Fibroblast of skin of left biceps (primary cell): Measurements from ENCODE around the gene NDUFAF8.
A peak's percentile ranks its signal among the peaks of the same experiment; 100 is the strongest.

Experiments
- DNase-seq, 2 experiments: peaks; one replicate each; pipeline ENCODE4 v3.0.0-alpha.2; 2013; ENCODE audit warnings: low read depth in 2 of 2

NDUFAF8 gene

DNA sequence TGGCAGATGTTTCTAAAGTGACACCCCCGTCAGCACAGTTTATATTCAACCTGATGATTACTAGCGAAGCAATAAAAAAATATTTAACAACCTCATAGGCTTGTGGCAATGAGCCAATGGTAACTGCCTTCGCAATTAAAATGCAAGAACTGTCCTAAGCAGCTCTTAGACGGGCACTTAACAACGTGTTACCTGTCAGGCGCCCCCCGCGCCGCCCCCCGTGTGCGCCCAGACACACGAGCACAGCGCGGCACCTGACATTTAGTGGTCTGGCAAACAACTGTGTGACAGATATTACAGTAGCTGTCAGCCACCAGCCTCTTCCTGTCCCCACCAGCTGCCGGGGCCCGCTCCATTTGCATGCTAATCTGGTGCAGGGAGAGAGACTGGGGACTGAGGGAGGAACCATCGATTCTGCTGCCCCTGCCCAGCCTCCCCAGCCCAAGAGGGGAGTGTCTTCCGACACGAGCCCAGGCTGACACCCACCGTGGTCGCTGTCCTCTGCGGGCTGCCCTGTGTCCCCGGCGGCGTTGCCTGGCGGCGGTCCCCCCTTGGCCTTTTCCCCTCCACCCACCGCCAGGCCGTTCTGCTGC is 12.7 kb downstream of the NDUFAF8 start:
- DNase-seq = no peak

DNA sequence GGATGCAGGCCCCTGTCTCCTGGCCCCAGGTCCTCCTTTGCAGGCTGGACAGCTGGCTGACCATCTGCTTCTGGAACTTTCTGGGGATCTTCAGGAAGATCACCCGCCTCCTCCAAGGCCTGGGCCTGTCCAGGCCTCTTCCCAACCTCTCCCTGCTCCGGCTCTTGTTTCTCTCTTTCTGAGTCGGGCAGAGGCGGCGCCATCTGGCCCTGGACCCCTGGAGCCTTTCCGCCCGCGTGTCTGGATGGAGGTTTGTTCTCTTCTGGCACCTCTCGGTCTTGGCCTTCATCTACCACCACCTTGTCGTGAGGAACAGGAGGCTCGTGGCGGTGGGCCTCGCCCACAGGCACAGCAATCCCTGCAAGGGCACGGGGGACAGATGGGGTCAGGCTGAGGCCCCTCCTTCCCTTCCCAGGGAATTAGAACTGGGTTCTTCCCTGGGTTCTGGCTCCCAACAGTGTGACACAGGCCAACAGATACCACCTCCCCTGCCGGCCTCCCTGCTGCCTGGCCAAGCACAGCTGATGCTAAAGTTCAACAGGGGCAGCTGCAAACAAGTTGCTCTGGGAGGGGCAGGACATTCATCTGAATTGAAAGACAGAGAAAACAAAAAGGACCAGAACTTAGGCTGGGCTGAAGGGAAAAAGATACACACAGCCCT is 13.3 kb downstream of the NDUFAF8 start:
- no peak for DNase-seq

DNA sequence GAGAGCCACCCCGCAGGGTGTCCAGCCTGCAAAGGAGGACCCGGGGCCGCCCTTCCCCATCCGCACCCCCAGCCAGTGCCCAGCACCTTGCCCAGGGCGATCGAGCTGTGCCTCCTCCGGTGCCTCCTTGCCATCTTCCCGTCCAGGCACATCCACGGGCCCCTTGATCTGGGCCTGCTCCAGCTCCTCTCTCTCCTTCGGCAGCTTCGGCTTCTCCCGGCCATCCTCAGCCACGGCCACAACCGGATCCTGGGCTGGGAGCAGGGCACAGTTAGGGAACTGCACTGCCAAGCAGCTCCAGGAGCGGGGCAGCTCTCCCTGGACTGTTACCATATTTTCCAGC is 13.8 kb downstream of the NDUFAF8 start:
- DNase-seq = no peak

DNA sequence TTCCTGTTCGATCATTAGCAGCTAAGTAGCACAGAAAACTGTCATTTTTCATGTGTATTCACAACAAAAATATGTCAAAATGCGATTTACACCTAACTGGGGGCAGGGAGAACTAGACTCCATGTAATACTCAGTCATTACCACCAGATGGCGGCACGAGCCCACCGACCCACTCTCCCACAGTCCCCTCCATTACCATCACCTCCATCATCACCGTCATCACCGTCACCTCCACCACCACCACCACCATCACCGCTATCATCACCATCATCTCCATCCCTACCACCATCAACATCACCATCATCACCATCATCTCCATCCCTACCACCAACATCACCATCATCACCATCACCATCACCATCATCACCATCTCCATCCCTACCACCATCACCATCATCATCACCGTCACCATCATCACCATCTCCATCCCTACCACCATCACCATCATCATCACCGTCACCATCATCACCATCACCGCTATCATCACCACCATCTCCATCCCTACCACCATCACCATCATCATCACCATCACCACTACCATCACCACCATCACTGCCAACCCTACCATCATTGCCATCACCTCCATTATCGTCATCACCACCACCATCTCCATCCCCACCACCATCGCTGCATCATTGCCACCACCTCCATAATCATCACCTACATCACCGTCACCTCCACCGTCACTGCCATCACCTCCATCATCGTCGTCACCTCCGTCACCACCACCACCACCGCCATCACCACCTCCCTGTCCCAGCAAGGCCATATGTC is 14.4 kb downstream of the NDUFAF8 start:
- DNase-seq = peak in 1 of 2 experiments; percentile 4

DNA sequence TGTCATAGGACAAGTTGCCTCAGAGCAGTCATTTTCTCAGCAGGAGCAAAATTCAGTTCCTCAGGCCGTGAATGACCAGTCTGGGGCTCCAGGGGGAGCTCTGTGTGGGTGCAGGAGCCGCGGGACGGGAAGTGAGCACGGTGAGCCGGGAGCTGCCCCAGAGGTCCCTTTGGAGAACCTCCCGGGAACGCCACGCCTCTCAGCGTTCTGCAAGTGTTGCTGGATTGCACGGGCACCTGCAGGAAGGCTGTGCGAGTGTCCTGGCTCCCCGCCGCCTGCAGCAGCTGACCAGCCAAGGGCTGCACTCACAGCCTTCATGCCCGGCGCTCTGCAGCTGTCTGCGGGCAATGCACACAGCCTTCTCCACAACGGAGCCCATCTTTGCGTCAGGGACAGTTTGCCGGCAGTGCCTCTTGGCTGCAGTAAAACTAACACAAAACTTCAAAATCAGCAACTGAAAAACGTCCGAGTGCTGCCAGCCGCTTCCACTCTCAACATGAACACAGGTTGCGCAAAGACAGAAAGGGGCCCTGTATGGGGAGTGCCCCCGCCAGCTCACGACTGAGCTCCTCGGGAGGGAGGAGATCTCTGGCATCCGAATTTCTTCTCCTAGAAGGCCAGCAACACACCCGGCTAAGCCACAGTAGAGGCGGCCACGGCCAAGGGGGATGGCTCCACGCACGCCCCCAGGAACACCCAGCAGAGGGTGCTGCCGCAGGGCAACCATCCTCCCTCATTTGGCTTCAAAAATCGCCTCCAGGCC is 16.0 kb downstream of the NDUFAF8 start:
- DNase-seq = peak; percentile 15 to 24

DNA sequence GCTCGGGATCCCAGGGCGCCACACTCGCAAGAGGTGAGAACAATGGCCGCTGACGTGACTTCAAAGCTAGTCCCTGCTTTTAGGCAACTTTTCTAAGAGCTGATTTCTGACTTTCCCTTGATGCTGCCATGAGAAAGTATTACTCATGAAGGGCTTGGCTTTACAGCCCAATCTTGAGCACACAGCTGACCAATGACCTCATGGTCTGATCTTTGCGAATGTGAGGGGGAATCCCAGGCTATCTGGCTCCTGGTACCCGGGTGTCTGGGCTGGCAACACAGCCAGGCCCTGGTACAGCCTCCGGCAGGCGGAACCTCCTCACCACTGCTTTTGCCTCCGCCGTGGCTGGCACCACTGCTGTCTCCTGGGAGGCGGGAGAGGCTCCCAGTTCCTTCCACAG is 17.5 kb downstream of the NDUFAF8 start:
- no peak for DNase-seq

DNA sequence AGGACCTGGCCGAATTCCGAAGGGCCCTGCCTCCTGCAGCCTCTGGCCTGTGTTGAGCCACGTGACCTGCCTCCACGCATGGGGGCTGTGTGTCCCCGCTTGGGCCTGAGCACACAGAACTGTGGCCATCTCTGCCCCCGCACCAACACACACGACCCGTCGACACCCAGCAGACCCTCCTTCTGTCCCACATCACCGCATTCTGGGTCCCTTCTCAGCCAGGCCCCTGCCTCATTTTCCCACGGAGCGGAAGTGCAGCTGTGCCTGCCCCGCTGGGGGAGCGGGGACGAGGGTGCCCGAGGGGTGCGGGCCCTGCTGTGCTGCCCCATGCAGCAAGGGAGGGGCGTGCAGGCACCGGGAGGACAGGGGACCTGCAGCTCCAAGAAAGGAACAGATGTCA is 18.4 kb downstream of the NDUFAF8 start:
- no peak for DNase-seq

DNA sequence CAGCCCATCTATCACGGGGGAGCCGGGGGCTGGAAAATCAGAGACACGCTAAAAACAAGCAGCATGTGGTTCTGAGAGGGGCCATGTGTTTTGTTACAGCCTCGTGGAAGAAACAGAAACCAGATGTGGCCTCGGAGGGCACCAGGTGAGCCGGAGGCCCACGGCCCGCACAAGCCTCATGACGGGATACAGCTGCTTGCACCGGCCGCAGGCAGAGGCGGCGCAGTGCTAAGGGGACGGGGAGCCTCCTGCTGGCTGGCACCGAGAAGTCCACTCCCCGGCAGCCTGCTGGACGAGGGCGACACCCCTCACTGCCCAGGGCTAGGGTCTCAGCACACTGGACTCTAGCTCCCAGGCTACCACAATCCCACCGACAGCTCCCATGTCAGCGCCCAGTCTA is 19.2 kb downstream of the NDUFAF8 start:
- no peak for DNase-seq

DNA sequence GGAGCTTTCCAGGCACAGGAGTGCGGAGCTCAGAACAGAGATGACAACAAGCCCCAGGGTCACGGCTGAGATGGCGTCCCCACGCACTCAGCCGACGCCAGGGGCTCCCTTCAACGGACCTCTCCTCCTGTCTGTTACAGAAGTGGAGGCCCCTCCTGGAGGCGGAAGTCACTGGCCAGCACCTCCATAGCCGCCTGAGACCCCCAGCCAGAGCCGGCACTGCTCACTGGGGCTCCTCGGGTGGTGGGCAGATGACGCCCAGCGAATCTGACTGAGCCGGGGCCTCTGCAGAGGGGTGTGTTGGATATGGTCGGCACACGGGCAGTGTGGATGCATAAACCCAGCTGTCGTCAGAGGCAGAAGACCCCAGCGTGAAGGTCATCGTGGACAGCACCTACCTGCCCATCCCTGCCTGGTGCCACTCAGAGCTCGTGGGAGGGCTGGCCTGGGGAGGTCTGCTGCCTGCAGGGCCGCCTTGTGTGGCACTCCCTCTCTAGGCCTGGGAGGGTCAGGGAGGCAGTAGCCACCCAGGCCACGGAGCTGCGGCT is 20.0 kb downstream of the NDUFAF8 start:
- no peak for DNase-seq

DNA sequence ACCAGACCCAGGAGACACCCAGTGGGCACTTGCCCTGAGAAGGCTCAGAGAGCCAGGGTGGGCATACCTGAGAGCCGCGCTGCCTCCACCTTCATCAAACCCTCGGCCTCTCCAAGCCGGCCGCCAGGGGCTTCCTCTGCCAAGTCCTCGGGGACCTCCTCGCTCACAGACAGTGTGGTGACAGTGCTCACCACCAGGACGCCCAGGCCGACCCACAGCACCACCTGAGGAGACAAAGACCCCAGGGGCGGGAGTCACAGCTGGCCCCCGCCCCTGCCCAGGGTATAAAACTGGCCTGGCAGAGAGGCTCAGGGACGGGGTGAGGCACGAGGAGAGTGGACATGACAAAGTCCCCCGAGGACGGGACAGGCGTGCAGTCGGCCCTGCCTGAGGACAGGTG is 21.1 kb downstream of the NDUFAF8 start:
- no peak for DNase-seq

DNA sequence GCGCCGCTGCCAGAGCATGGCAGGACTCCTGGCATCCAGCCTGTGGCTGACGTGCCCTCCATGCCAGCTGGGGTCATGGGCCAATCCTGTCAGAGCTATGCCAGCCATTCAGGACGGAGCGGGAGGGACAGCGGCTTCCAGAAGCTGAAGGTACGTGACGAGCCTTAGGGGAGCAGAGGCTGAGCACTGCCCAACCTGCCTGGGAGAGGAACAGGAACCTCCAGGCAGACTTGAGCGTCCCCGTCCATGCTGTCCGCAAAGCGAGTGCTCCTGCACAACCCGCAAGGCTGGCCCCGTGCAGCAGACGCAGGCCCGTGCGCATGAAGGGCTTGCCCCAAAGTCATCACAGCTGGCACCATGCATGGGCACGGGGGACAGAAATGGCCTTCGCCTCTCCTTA is 21.5 kb downstream of the NDUFAF8 start:
- no peak for DNase-seq

DNA sequence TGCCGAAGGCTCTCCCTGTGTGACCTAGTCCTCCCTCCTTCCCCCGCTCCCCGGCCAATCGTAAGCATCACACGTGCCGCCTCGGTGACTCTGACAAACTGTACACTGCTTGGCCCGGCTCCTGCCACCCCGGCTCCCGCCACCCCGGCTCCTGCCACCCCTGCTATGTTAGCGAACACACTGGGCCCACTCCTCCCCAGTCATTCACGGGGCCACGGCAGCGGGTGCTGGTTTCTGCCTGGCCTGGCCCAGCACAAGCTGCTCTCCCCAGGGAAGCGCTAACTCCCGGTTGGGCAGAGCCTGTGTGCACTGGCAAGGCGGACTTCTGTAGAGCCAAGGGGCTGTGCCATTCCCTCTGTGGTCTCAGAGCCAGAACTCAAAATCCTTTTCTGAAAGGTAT is 22.0 kb downstream of the NDUFAF8 start:
- no peak for DNase-seq

DNA sequence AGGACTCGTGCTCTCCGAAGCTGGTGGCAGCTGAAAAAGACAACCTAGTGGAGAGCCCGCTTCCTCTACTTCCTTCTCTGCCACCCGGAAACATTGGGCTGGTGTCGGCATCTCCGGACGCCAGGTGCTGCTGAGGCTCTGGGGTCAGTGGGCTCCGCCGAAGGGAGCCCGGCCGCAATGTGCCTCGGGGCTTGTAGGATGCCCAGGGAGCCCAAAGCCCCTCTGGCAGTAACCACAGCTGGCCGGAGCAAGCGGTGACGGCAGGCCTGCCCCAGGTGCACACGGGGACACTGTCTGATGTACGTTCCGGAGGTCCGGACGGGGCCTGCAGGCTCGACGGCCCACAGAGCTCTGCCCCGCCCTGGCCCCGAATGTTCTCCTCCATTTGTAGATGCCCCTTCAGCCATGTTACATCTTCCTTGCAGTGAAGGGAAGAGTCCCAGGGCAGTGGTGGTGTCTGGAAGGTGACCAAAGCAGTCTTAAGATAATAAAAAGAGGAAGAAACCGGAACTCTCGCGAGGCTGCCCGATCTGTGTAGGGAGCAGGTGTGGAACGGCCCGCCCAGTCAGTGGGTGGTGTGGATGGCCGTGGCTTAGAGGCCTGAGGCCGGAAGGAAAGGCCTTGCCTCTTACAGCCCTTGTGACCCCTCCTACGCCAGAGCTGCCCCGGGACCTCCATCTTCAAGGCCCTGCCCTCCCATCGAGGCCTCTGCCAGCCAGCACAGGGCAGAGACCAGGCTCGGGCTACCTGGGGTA is 22.6 kb downstream of the NDUFAF8 start:
- no peak for DNase-seq

DNA sequence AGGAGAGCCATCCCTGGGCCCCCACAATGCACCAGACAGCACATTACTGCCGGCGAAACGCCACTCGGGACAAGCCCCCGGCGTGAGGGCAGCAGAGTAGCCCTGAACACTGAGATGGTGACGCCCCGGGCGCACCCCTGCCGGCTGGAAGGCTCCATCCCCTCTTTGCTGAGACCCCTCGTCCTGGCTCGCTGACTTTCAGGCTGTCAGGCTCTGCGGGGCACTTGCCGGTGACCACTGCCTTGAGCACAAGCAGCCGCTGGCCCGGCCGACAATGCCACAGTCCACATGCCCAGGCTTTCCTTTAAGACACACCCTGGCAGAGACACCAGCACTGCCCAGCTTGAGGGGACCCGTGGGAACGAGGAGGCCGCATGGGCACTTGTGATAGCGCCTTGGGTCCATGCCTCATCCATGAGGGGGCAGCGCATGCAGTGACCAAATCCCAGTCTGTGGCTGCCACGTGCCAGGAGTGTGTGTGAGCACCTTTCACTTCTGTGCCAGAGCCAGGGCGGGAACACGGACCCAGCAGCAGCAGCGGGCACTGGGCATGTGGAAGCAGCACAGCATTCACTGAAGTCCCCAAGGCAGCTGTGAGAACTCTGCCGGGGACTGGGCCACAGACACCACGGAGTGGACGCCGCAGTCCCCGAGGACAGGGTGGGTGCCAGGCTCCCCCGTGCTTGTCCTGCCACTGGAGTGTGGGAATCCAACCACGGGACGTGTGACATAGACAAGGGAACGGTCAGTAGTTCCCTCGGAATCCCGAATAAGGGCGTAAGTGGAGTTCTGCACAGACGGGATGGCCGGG is 24.5 kb downstream of the NDUFAF8 start:
- DNase-seq = no peak

DNA sequence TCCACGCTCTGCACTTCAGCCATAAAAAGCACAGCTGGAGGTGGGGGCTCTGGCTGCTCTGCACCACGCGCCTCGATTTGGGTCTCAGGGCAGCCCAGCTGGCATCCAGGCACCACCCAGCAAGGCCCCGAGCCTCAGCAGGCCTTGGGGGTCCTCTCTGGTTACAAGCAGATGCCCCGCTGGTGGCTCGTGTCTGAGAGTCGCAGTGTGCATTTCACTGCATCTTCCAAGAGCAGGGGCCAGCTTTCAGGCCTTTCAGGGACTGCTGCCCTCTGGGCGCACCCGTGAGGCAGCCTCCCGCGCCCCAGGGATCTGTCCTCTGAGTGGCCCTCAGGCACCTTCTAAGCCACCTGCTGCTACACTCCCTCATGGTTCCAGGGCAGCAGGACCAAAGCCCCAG is 25.5 kb downstream of the NDUFAF8 start:
- no peak for DNase-seq

DNA sequence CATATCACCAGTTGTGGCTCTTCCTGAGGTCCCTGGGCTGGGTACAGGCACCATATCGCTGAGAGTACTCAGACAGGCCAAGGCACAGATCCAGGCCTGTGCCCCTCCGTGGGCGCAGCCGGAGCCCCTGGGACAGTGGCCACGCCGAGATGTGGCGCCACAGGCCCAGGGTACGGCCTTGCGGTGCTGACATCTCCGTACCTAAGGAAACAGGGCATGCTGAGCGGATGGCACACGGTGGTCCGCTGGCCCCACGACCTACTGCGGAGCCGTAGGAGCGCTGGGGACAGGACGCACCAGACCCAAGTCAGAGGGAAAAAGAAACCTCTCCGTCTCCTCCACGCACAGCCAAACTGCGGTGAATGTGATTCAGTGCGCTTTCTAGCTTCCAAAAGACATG is 26.5 kb downstream of the NDUFAF8 start:
- DNase-seq = no peak

DNA sequence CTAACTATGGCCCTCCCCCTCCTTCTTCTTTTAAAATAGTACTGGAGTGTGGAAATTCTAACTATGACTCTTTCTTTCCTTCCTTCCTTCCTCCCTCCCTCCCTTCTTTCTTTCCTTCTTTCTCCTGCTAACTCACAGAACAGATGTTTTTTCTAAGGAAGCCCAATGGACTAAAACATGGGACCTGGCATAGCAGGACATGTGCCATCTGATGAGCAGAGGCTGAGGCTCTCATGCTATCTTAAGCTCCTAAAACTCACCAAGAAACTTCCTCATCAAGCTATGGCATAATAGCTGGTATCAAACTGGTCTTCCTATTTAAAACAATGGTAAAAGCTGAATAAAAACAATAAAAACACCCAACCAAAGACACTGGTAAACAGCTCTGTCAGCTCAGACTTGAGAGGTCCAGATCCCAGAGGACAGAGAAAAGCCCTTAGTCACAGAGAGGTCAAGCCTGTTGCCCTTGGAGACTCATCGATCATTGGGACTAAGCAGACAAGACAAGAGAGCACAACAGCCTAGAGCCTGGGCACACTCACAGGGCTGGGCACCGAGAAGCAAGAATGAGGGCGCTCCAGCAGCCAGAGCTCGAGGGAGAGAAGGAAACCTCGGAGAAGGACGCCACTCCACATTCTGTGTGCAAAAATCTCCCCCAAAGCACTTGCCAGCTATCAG is 28.4 kb downstream of the NDUFAF8 start:
- no peak for DNase-seq

DNA sequence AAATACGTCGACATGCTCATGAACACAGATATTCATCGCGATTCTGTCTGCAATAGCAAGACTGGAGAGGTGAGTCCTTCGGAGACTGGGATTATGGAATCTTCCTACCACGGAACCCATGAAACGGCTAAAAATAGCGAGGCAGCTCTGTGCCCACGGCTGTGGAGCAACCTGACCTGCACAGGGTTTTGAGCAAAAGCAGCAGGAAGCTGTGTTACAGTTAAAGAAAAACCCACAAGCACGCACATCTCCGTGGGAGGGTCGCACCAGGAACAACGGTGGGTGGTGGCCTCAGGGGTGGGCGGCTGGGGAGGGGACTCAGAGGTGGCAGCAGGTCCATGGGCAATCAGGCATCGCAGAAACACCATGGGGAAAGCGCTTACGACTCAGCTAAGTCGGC is 31.2 kb downstream of the NDUFAF8 start:
- DNase-seq = no peak

DNA sequence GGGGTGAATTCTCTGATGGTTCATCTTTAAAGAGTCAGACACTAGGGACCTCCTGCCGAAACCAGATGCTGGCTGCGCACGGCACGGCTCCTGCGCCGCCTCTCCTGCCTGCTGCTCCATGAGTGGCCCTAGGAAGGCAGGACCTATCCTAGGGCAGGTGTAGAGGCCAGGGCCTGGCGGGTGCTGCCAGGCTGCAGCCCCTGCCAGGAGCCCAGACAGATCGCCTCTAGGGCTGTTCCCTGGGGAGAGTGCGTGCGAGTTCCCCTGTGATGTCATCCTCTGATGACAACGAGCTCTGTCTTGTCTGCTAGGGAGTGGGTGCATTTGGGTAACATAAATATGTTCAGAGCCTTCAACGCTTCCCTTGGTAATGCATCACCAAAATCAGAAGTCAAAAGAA is 32.1 kb downstream of the NDUFAF8 start:
- DNase-seq = no peak

DNA sequence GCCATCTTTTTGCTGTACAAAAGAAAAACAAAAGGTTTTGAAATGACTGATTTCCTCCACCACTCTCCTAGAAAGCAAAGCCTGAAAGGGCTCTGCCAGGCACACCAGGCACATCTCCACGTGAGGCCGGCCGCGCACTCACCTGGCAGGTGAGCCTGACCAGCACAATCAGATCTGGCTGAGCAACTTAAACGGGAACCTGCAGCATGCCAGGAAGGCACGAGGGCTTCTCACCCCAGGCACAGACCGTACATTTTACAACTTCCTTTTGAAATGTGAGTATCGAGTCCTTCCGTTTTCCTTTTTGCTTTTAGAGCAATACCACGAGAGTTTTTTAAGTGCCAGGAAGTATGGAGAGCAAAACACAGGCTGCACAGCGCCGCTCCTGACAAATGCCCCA is 33.5 kb downstream of the NDUFAF8 start:
- DNase-seq = no peak
